Hepatic stellate cell (primary cell): Measurements from ENCODE around the gene RALGAPA2.

Experiments
- DNase-seq: peaks from one replicate; pipeline ENCODE4 v3.0.0; 2011; ENCODE audit warnings: low spot score

Gene RALGAPA2

GRCh38 chr20:20712474-20713243, at the start of gene RALGAPA2:
Gene RALGAPA2 (minus strand): TSS chr20:20712644. CDS start chr20:20712480, 164 bp downstream.
- DNase-seq, result peak; percentile 95

DNA sequence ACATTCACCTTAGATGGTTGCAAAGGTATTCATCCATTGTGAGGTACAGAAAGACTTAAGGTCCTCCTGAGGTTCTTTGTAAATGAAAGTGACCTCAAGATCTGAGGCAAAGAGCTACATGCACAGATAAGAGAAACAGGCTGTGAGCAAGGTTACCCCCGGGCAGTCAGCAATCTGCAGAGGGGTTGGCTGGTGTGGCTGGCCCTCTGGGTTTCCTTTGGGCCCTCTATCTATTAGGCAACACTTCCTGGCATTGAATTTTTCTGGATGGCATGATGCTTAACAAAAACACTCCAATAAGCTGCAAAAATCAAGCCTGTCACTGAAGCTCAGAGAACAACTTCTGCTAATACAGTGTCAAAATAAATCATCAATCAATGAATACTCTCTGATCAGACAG, 48.9 kb upstream of the RALGAPA2 start:
- DNase-seq, result no peak

DNA sequence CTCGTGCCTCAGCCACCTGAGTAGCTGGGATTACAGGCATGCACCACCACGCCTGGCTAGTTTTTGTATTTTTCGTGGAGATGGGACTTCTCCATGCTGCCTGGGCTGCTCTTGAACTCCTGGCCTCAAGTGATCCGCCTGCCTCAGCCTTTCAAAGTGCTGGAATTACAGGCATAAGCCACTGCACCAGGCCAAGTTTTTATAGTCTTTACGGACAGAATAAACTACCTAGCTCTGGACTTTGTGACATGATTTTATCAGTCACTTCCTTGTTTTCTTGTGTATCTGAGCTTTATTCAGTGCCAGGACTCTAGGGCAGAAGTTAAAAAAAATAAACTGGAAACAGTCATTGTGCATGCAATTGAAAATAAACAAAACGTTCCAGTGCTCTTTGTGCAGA, 46.7 kb upstream of the RALGAPA2 start:
- DNase-seq, result no peak

DNA sequence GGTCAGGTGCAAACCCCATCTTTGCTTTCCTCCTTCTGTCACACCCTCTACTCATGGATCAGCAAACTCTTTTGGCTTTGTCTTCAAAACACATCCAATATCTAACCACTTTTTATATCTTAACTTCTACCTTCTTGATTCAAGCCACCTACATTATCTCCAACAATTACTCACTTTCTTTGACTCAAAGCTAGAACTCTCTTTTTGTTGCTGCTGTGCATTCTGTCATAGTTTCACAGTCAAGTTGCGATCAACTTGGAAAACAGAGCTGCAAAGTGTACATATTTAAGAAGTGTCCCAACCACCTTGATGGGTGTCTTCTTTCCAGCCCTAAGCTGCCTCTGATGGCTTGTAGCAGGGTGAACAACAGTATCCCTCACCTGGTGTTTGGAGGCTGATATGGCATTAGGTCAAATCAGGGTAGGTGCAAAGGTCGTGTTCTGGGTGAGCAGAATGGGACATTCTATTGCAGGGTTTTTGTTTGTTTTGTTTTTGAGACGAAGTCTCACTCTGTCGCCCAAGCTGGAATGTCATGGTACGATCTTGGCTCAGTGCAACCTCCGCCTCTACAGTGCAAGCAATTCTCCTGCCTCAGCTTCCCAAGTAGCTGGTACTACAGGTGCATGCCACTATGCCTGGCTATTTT, 43.4 kb upstream of the RALGAPA2 start:
- DNase-seq, result no peak

- DNase-seq, result no peak
Measured at GRCh38 chr20:20755231-20755630, 42.8 kb upstream of the RALGAPA2 start.

DNA sequence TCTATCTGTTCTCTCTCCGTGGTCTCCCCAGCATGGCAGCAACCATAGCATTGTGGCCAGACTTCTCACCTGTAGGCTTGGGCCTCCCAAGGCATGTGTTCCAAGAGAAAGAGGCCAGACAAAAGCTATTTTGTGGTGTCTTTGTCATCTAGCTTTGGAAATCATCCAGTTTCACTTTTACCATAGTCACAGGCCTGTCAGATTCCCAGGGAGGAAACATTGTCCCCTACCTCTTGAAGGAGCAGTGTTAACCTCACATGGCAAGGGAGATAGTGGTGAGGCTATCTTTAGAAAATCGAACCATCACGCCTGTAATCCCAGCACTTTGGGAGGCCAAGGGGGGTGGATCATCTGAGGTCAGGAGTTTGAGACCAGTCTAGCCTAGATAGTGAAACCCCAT, 42.3 kb upstream of the RALGAPA2 start:
- DNase-seq, result no peak

DNA sequence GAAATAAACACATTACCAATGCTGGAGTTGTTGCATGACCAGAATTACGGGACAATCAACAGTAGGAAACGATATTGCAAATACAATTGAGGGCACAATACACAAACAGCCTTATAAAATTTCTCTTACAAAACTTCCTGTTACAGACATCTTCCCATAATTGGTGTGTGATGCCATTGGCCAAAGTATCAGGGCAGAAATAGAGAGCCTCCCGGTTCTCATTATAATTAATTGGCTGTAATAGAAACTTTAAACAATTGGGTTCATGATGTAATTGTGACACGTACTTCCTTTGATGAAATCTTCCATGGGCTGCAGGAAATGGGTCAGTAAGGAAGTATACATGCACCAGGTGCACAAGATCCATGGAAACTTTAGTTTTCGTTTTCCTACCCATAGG, 40.3 kb upstream of the RALGAPA2 start:
- no peak for DNase-seq

DNA sequence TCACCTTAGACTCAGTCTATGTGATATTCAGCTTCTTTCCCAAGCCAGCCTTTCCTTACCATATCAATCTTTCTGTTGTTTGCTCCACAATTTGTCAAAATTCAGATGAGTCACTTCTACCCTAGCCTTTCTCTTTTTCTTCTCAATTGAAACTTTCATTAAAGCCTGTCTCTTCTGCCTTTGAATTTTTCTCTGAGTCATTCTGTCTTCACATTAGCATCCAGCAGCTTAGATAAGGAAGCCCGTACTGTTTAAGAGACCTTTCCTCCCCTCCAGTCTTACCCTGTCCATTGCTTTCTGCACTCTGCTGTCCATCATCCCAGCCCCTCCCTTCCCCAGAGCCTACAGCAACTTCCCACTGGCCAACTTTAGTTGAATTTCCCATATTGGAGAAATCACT, 34.9 kb upstream of the RALGAPA2 start:
- no peak for DNase-seq

GRCh38 chr20:20744170-20744725, 31.8 kb upstream of the RALGAPA2 start:
- DNase-seq, result no peak

- no peak for DNase-seq
Measured at GRCh38 chr20:20743511-20744169, 31.2 kb upstream of the RALGAPA2 start.

- DNase-seq, result no peak
Measured at GRCh38 chr20:20741087-20742045, 28.9 kb upstream of the RALGAPA2 start.

GRCh38 chr20:20740541-20740940, 28.1 kb upstream of the RALGAPA2 start:
- DNase-seq, result no peak

DNA sequence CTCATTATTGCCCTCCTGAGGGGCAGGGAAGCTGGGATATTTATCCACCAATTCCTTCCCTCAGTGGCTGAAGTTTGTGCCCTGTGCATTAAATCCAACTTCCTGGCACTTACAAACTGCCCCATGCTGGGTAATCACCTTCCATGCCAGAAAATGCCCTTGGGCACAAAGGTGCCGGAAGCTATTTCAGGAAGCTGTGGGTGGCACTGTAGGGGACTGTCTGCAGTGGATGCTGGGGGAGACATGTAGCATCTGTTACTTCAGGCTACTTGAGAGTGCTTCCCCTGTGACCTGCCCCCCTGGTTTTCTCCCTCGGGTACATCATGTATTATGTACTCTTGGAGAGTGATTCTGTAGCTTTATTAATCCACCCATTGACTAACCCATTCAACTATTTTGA, 24.7 kb upstream of the RALGAPA2 start:
- no peak for DNase-seq

DNA sequence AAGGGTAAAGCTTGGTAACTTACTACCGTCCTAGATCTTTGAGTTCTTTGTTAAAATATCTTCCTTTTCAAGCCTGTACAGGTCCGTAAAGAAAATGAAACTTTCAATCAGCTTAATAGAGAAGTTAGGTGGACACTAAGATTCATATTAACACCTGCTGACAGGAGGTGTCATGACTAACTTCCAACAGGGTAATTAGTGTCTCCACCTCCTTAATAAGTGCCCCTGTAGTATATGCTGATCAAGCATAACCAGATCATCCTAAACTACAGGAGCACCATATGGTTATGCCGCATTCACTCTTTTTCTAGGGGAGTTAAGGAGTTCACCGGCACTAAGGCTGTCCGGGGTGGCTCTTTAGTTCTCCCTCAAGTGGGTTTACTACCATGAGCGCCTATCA, 23.9 kb upstream of the RALGAPA2 start:
- no peak for DNase-seq

DNA sequence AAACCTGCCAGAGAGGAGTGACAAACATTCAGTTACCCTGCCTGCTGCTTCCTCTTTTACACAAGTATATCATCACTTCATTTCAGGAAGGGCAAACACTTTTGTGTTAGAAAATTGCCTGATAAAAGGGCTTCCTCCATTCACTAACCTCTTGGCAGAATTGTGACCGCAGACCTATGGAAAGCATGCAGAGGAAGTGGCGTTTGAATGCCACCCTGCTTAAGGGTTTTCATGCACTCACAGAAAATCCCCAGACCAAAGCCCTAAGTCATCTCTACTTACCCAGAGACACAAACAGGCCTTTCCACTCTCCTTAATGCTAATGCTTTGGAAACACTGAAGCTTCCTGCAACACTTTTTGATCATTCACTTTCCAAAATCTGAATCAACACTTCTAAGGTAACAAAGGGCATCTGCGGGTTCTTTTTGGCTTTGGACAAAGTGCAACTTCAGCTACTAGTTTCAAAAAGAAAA, 22.1 kb upstream of the RALGAPA2 start:
- DNase-seq, result no peak

DNA sequence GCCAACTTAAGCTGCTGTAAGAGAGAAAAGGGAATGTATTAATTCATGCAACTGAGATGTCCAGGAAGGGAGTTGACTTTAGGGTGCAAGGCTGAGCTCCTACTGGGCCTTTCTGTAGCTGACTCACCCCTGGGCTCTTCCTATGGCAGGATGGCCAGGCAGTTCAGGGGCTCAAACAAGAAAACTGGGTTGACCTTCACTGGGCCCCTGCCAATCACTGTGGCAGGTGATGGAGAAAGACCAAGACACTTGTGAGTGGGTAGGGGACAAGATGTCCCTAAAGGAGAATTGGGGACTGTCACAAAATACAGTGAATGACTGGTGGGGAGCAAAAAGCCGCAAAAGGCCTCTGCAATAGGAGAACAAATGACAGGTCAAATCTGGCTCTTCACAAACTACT, 21.5 kb upstream of the RALGAPA2 start:
- DNase-seq, result no peak

DNA sequence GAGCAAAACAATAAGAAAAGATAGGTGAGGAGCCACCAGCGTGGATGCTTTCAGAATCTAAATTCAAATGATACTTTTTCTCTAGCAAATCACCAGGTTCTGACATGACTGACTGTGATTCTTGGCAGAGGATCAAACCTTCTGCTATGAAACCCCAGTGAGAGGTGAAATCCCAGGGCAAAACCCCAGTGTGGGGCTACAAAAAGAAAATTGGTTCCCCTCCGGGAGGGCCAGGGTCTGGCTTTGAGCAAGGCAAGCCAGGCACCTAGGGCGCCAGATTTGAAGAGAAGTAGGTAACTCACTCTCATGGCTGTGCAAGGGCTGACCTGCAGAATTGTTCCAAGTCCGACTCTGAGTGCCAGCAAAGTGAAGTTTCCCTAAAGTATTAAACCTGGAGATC, 20.2 kb upstream of the RALGAPA2 start:
- DNase-seq, result no peak

DNA sequence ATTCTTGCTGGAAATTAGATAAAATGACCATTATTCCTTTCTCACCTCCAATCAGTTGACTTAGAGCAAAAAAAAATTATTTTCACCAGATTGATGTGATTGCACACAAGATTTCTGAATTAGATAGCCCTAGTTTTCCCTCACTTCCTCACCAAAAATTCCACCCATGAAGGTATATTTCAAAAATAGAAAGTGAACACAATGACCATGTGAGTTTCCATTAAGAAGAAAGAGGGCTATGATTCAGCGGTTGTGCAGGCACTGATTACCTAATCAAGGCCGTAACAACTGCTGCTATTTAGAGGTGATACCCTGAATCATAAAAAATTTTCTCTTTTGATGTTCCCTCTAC, 19.5 kb upstream of the RALGAPA2 start:
- no peak for DNase-seq

- DNase-seq, result no peak
Measured at GRCh38 chr20:20731000-20731944, 18.8 kb upstream of the RALGAPA2 start.

GRCh38 chr20:20729563-20729962, 17.1 kb upstream of the RALGAPA2 start:
- no peak for DNase-seq

GRCh38 chr20:20721489-20721888, 9.0 kb upstream of the RALGAPA2 start:
- no peak for DNase-seq
